Suprapubic skin (tissue), 4 donors: ENCODE data around the gene AIMP2. TPM values are rescaled to one million over a fixed set of nuclear protein-coding genes. Genes with fewer than 3 reads are reported as not detected.
"Not testable (repeated sequence)": the region's sequence is repeated elsewhere in the genome, so short reads cannot be mapped to it uniquely, and the experiment has no call there.

Experiments
- DNase-seq, 2 donors: peaks; one replicate each; pipeline ENCODE4 v3.0.0-alpha.2; 2019; ENCODE audit warnings: low spot score in 2 of 2
- H3K27ac ChIP-seq: fragments of 200-600 bp; sonication (generic); one replicate; pipeline ENCODE4 v1.5.1; 2019
- H3K27me3 ChIP-seq: fragments of 200-600 bp; sonication (generic); one replicate; pipeline ENCODE4 v1.5.1; 2019
- H3K36me3 ChIP-seq: fragments of 200-600 bp; sonication (generic); one replicate; pipeline ENCODE4 v1.5.1; 2019
- H3K4me1 ChIP-seq: fragments of 200-600 bp; sonication (generic); one replicate; pipeline ENCODE4 v1.5.1; 2019
- H3K4me3 ChIP-seq: fragments of 200-600 bp; sonication (generic); one replicate; pipeline ENCODE4 v1.5.1; 2019; ENCODE audit warnings: mild to moderate bottlenecking
- H3K9me3 ChIP-seq: fragments of 200-600 bp; sonication (generic); one replicate; pipeline ENCODE4 v1.5.1; 2019
- CTCF ChIP-seq, 2 donors: fragments of 200-600 bp in 1 of 2; fragments of 450-650 bp in 1 of 2; sonication (generic) in 1 of 2; IDR thresholded peaks; one replicate each; pipeline ENCODE4 v1.5.1; 2016 to 2019; ENCODE audit warnings: antibody characterized with exemption in 2 of 2, mild to moderate bottlenecking in 1 of 2, moderate library complexity in 1 of 2
- EP300 ChIP-seq: sonication (generic); formaldehyde crosslinking; IDR thresholded peaks from one replicate; pipeline ENCODE4 v1.6.1; 2017; ENCODE audit warnings: antibody characterized with exemption
- POLR2A ChIP-seq, 2 donors: fragments of 450-650 bp; IDR thresholded peaks; one replicate each; pipeline ENCODE4 v1.6.1; 2017; ENCODE audit warnings: antibody characterized with exemption in 2 of 2, mild to moderate bottlenecking in 2 of 2, moderate library complexity in 2 of 2
- POLR2AphosphoS5 ChIP-seq, 3 donors: sonication (generic); formaldehyde crosslinking; IDR thresholded peaks; one replicate each; pipeline ENCODE4 v1.6.1; 2017; ENCODE audit warnings: antibody characterized with exemption in 3 of 3
- WGBS: methylation state at CpG from one replicate; pipeline ENCODE4 v1.1.5; 2018; 5-methylcytosine and 5-hydroxymethylcytosine counted together
- total RNA-seq, 4 donors: library from RNA; depleted of rRNA; stranded (reverse); fragments of >200 nt; gene quantifications; one replicate each; pipeline ENCODE4 v1.1.0, GENCODE V29; 2016

Gene AIMP2
- 10 to 100 TPM; 27.1 to 45.5 (median 38.5) TPM for total RNA-seq

- Histone ChIP-seq H3K27me3 (no peaks in the 10 kb centered on the region), H3K4me3 (peak within 1 kb of the TSS; percentile 72), H3K4me1 (peaks cover 31% of the 10 kb centered on the region), H3K9me3 (no peaks in the 10 kb centered on the region), H3K27ac (peak within 1 kb of the TSS; percentile 96), H3K36me3 (peaks cover 16% of the 10 kb centered on the region)
- WGBS, result 0% methylated on average over 20 of the region's 84 CpGs
- TF ChIP-seq POLR2AphosphoS5 (IDR thresholded peaks at IDR 0.05) (peak in 2 of 3 donors; percentile 61 to 80), CTCF (IDR thresholded peaks at IDR 0.05) (no peak)
- peak; percentile 99 for DNase-seq
These were observed at the start of gene AIMP2, which contains the start of gene PMS2 for GRCh38 chr7:6008668-6009611. Gene AIMP2 (plus strand): TSS chr7:6009272. CDS start chr7:6009364, 92 bp downstream. Gene PMS2 (minus strand): TSS chr7:6009049. CDS start chr7:6009019, 30 bp downstream.

- no CpG with 5 or more reads among the region's 13 CpGs for WGBS
- not testable (repeated sequence) for DNase-seq, H3K27ac ChIP-seq
These were observed 45.9 kb upstream of the AIMP2 start for GRCh38 chr7:5963205-5963604.

GRCh38 chr7:5963810-5964209, 45.3 kb upstream of the AIMP2 start:
- H3K4me1 ChIP-seq, DNase-seq, H3K9me3 ChIP-seq, H3K27me3 ChIP-seq, H3K36me3 ChIP-seq, H3K4me3 ChIP-seq, H3K27ac ChIP-seq: not testable (repeated sequence)
- no CpG with 5 or more reads among the region's 7 CpGs for WGBS

More at GRCh38 chr7:5963205-5963604, 45.9 kb upstream of the AIMP2 start:
- not testable (repeated sequence) for H3K9me3 ChIP-seq, H3K4me1 ChIP-seq, H3K27me3 ChIP-seq, H3K36me3 ChIP-seq, H3K4me3 ChIP-seq

GRCh38 chr7:5970347-5970911, 38.6 kb upstream of the AIMP2 start, which contains the start of gene RSPH10B:
Gene RSPH10B (minus strand): TSS chr7:5970689. CDS start chr7:5967116, 3,573 bp downstream.
- WGBS, result no CpG with 5 or more reads among the region's 43 CpGs
- not testable (repeated sequence) for H3K4me1 ChIP-seq, H3K9me3 ChIP-seq, H3K36me3 ChIP-seq, H3K27ac ChIP-seq, DNase-seq, H3K4me3 ChIP-seq, H3K27me3 ChIP-seq

- not testable (repeated sequence) for H3K4me3 ChIP-seq, H3K9me3 ChIP-seq, H3K27ac ChIP-seq, DNase-seq, H3K27me3 ChIP-seq, H3K4me1 ChIP-seq
- WGBS, result no CpG with 5 or more reads among the region's 8 CpGs
- peaks cover 15% of the 10 kb centered on the region for H3K36me3 ChIP-seq
These were observed 35.5 kb upstream of the AIMP2 start for GRCh38 chr7:5973580-5973979.

GRCh38 chr7:5979680-5980314, 29.3 kb upstream of the AIMP2 start:
- not testable (repeated sequence) for H3K4me3 ChIP-seq, DNase-seq, H3K27ac ChIP-seq, H3K4me1 ChIP-seq, H3K9me3 ChIP-seq, H3K27me3 ChIP-seq
- 91% methylated on average over 1 of the region's 12 CpGs for WGBS
- peaks cover 26% of the 10 kb centered on the region for H3K36me3 ChIP-seq

GRCh38 chr7:5987061-5987460, 22.0 kb upstream of the AIMP2 start:
- H3K4me1 ChIP-seq, H3K27me3 ChIP-seq, H3K4me3 ChIP-seq, H3K9me3 ChIP-seq, H3K27ac ChIP-seq, DNase-seq: not testable (repeated sequence)
- H3K36me3 ChIP-seq, result peaks cover 56% of the 10 kb centered on the region
- WGBS, result 91% methylated on average over 15 of the region's 15 CpGs

GRCh38 chr7:5997210-5997808, 11.8 kb upstream of the AIMP2 start:
- H3K4me1 ChIP-seq, result no peaks in the 10 kb centered on the region
- TF ChIP-seq CTCF (IDR thresholded peaks at IDR 0.05) (peak; percentile 38 to 47), EP300 (no peak), POLR2A (IDR thresholded peaks at IDR 0.05) (no peak), POLR2AphosphoS5 (IDR thresholded peaks at IDR 0.05) (no peak)
- WGBS, result 58% methylated on average over 10 of the region's 10 CpGs
- H3K9me3 ChIP-seq, result no peaks in the 10 kb centered on the region
- no peak overlapping the region for H3K27ac ChIP-seq
- no peak for DNase-seq
- H3K27me3 ChIP-seq, result no peaks in the 10 kb centered on the region
- H3K36me3 ChIP-seq, result peaks cover 60% of the 10 kb centered on the region
- H3K4me3 ChIP-seq, result no peak overlapping the region
